ENCODE measurements around the gene CST9L. TPM values are rescaled to one million over a fixed set of nuclear protein-coding genes. Genes with fewer than 3 reads are reported as not detected.
A peak's percentile ranks its signal among the peaks of the same experiment; 100 is the strongest.
"Not testable (repeated sequence)": the region's sequence is repeated elsewhere in the genome, so short reads cannot be mapped to it uniquely, and the experiment has no call there.

Gene CST9L
- total and polyA plus RNA-seq, 2 experiments from 2014 or later, result not detected

GRCh38 chr20:23582293-23582692 lies 14.0 kb upstream of the CST9L start:
- Histone ChIP-seq H3K27ac (no peak overlapping the region), H3K27me3 (no peaks in the 10 kb centered on the region), H3K4me2 (no peak overlapping the region), H3K36me3 (replicated peaks; ENCODE audit: insufficient read depth, low read depth) (no peaks in the 10 kb centered on the region), H3K9me2 (replicated peaks; ENCODE audit: insufficient read depth) (no peaks in the 10 kb centered on the region), H3K4me3 (no peak overlapping the region), H3K79me2 (no peaks in the 10 kb centered on the region), H4K20me1 (ENCODE audit: insufficient read depth, poor library complexity, severe bottlenecking) (no peaks in the 10 kb centered on the region), H2AFZ (no peak overlapping the region), H3K9me3 (ENCODE audit: low read depth) (no peaks in the 10 kb centered on the region), H3K4me1 (ENCODE audit: insufficient read depth) (peaks cover 13% of the 10 kb centered on the region)
- TF ChIP-seq EZH2 (IDR thresholded peaks at IDR 0.05; ENCODE audit: borderline replicate concordance), result no peak
- TF ChIP-seq, protein P1, sequence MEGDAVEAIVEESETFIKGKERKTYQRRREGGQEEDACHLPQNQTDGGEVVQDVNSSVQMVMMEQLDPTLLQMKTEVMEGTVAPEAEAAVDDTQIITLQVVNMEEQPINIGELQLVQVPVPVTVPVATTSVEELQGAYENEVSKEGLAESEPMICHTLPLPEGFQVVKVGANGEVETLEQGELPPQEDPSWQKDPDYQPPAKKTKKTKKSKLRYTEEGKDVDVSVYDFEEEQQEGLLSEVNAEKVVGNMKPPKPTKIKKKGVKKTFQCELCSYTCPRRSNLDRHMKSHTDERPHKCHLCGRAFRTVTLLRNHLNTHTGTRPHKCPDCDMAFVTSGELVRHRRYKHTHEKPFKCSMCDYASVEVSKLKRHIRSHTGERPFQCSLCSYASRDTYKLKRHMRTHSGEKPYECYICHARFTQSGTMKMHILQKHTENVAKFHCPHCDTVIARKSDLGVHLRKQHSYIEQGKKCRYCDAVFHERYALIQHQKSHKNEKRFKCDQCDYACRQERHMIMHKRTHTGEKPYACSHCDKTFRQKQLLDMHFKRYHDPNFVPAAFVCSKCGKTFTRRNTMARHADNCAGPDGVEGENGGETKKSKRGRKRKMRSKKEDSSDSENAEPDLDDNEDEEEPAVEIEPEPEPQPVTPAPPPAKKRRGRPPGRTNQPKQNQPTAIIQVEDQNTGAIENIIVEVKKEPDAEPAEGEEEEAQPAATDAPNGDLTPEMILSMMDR (IDR thresholded peaks at IDR 0.05; ENCODE audit: poor library complexity), result no peak
- no peak for TF ChIP-seq EZH2phosphoT487 (IDR thresholded peaks at IDR 0.05; ENCODE audit: low read depth, severe bottlenecking, unreplicated experiment)
- 90% methylated on average over 1 of the region's 1 CpG for WGBS (ENCODE audit: low lambda C conversion rate, missing lambda C conversion rate)
- peak; percentile 2 for DNase-seq (ENCODE audit: low spot score)

- not testable (repeated sequence) for H3K79me2 ChIP-seq; H3K36me3 ChIP-seq (replicated peaks; ENCODE audit: insufficient read depth, low read depth); H2AFZ ChIP-seq; DNase-seq (ENCODE audit: low spot score); H3K9me3 ChIP-seq (ENCODE audit: low read depth); H3K27me3 ChIP-seq; H4K20me1 ChIP-seq (ENCODE audit: insufficient read depth, poor library complexity, severe bottlenecking); H3K4me3 ChIP-seq; H3K9me2 ChIP-seq (replicated peaks; ENCODE audit: insufficient read depth); H3K27ac ChIP-seq; H3K4me2 ChIP-seq
- H3K4me1 ChIP-seq (ENCODE audit: insufficient read depth), result peaks cover 13% of the 10 kb centered on the region
- 80% methylated on average over 9 of the region's 9 CpGs for WGBS (ENCODE audit: low lambda C conversion rate, missing lambda C conversion rate)
Measured at GRCh38 chr20:23581833-23582232, 13.5 kb upstream of the CST9L start.

DNA sequence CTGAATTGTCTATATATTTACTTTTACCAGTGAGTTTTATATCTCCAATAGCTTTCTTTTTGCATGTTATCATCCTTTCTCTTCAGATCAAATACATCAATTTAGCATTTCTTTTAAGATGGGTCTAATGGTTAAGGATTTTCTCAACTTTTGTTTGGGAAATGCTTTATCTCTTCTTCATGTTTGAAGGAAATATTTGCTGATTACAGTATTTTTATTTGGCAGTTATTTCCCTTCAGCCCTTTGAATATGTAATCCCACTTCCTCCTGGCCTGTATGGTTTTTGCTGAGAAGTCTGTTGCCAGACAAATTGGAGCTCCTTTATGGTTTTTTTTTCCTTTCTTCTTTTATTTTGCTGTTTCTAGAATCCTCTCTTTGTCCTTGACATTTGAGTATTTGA lies 6.7 kb upstream of the CST9L start:
- Histone ChIP-seq H3K27ac (no peak overlapping the region), H3K27me3 (no peaks in the 10 kb centered on the region), H3K79me2 (no peaks in the 10 kb centered on the region), H2AFZ (no peak overlapping the region), H4K20me1 (ENCODE audit: insufficient read depth, poor library complexity, severe bottlenecking) (no peaks in the 10 kb centered on the region), H3K9me2 (replicated peaks; ENCODE audit: insufficient read depth) (no peaks in the 10 kb centered on the region), H3K36me3 (replicated peaks; ENCODE audit: insufficient read depth, low read depth) (no peaks in the 10 kb centered on the region), H3K9me3 (ENCODE audit: low read depth) (no peaks in the 10 kb centered on the region), H3K4me2 (no peak overlapping the region), H3K4me1 (ENCODE audit: insufficient read depth) (no peaks in the 10 kb centered on the region), H3K4me3 (no peak overlapping the region)
- DNase-seq (ENCODE audit: low spot score), result no peak
- TF ChIP-seq, protein P1 (IDR thresholded peaks at IDR 0.05; ENCODE audit: poor library complexity), result no peak
- TF ChIP-seq EZH2 (IDR thresholded peaks at IDR 0.05; ENCODE audit: borderline replicate concordance) (no peak), EZH2phosphoT487 (IDR thresholded peaks at IDR 0.05; ENCODE audit: low read depth, severe bottlenecking, unreplicated experiment) (no peak)

DNA sequence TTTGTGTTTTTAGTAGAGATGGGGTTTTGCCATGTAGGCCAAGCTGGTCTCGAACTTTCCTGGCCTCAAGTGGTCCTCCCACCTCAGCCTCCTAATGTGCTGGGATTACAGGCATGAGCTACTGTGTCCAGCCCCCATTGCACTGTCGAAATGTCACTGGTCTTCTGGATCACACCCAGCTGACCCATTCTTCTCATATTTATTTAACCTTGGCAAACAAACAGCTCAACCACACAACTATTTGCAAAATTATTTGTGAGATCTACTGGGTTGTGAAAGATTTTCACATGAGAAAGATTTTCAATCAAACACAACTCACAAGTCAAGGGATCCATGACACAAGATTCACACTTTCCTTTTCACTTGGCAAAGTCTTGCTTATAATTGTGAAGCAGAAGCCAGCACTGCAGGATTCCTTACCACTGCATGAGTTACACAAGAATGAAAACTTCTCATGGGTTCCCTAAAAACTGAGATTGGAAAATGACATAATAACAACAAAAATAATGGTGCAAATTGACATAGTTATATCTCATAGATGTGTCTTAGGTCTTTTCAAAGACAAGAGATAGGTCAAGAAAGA lies 2.0 kb upstream of the CST9L start:
- TF ChIP-seq, protein P1 (IDR thresholded peaks at IDR 0.05; ENCODE audit: poor library complexity), result no peak
- TF ChIP-seq EZH2phosphoT487 (IDR thresholded peaks at IDR 0.05; ENCODE audit: low read depth, severe bottlenecking, unreplicated experiment) (no peak), EZH2 (IDR thresholded peaks at IDR 0.05; ENCODE audit: borderline replicate concordance) (no peak)
- no peak overlapping the region for H3K27ac ChIP-seq
- H2AFZ ChIP-seq, result no peak overlapping the region
- DNase-seq (ENCODE audit: low spot score), result no peak
- no peaks in the 10 kb centered on the region for H3K4me1 ChIP-seq (ENCODE audit: insufficient read depth)
- no peaks in the 10 kb centered on the region for H4K20me1 ChIP-seq (ENCODE audit: insufficient read depth, poor library complexity, severe bottlenecking)
- H3K4me3 ChIP-seq, result no peak overlapping the region
- H3K9me2 ChIP-seq (replicated peaks; ENCODE audit: insufficient read depth), result no peaks in the 10 kb centered on the region
- H3K27me3 ChIP-seq, result no peaks in the 10 kb centered on the region
- H3K4me2 ChIP-seq, result no peak overlapping the region
- no peaks in the 10 kb centered on the region for H3K36me3 ChIP-seq (replicated peaks; ENCODE audit: insufficient read depth, low read depth)
- no peaks in the 10 kb centered on the region for H3K79me2 ChIP-seq
- H3K9me3 ChIP-seq (ENCODE audit: low read depth), result no peaks in the 10 kb centered on the region
- WGBS (ENCODE audit: low lambda C conversion rate, missing lambda C conversion rate), result 87% methylated on average over 2 of the region's 2 CpGs

Data from hepatocyte (in vitro differentiated cells).